C4-2B (cell line): ENCODE results near the gene HOMER3.

ENCODE experiments used
- CTCF ChIP-seq: fragments of 450-650 bp; conservative IDR thresholded peaks from 2 replicates; pipeline ENCODE4 v1.5.1; 2017; ENCODE audit warnings: mild to moderate bottlenecking
- ZFX ChIP-seq: fragments of 450-650 bp; IDR thresholded peaks from 2 replicates; pipeline ENCODE4 v1.6.1; 2017

- no peak for TF ChIP-seq CTCF
- no peak for TF ChIP-seq ZFX
Observed at GRCh38 chr19:18969931-18970659, 29.1 kb upstream of the HOMER3 start.
